ENCODE results near the gene MRPL3.
"Not testable (repeated sequence)": the region's sequence is repeated elsewhere in the genome, so short reads cannot be mapped to it uniquely, and the experiment has no call there.

The MRPL3 gene

GRCh38 chr3:131494706-131495105 lies 8.1 kb downstream of the MRPL3 start:
- DNase-seq (ENCODE audit: low read depth in 2 of 2) = no peak

DNA sequence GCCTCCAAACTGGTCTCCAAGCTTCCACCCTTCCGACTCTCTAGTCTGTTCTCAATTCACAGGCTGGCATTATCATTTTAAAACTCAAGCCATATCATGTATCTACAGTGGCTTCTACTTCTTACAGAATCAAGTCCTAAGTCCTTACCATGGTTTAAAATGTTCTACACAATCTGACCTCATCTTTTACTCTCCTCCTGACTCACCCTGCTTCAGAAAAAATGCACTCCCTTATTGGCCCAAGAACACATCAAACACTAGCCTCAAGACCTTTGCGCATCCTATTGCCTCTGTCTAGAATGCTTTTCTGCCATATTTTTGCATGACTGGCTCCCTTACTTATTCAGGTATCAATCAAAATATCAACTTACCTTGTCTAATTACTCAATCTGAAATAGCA lies 11.0 kb downstream of the MRPL3 start:
- DNase-seq (ENCODE audit: low read depth in 2 of 2) = no peak

DNA sequence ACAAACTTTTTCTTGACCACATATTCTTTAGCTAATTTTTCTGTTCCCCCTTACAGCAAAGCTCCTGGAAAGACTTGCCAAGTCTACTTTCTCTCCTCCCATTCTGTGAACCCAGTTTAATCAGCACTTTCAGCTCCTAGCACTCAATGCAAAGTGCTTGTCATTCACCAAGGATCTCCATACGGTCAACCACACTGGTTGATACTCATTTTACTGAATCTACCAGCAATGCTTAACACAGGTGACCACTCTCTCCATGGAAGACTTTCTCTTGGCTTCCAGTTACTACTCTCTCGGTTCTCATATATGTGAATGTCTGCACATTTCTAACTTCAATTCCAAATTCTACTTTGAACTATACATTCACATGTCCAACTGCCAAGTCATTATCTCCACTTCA lies 11.7 kb downstream of the MRPL3 start:
- no peak for DNase-seq (ENCODE audit: low read depth in 2 of 2)

GRCh38 chr3:131486545-131486944 lies 16.2 kb downstream of the MRPL3 start:
- DNase-seq (ENCODE audit: low read depth in 2 of 2) = not testable (repeated sequence)

DNA sequence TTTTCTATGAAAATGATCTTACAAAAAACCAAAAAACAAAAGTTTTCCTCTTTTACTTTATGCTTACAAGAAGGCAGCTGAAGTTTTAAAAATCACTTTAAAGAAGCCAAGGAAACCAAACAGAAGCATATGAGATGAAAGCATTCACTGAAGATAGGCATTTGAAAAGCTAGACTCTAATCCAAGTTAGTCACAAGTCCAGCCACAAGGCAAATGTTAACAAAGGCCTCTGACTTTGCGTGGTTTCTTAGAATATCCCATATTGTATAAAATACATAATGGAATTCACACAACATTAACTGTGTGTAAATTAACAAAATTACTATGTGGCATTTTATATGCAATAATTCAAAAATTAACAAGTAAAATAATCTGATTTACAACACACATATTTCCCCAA lies 17.7 kb downstream of the MRPL3 start:
- no peak for DNase-seq (ENCODE audit: low read depth in 2 of 2)

DNA sequence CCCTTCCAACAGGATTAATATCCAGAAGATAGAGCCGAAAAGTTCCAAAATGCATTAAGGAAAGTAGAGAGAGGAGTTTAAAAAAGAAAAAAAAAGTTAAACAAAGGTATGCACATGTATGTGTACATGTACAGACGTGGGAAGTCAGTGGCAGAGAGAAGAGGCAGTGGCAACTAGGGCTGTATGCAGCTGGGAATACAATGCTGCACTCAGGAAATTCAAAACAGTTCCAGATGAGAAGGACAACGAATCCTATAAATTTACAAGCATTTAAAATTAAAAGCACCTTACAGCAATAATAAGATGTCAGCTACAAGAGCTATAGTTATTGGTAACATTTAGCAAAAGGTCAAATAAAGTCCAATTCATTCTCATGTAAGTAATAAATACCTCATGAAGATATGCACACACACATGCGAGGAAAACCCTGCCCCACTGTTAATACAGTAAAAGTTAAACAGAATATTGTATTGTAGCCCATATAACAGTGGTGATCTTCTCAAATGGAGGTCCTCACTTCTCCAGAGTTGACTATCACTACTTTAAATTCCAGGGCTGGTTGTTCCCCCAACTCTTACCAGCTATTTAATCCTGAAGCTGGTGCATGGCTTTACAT lies 18.2 kb downstream of the MRPL3 start:
- DNase-seq (ENCODE audit: low read depth in 2 of 2) = no peak

GRCh38 chr3:131480116-131480515 lies 22.7 kb downstream of the MRPL3 start:
- DNase-seq (ENCODE audit: low read depth in 2 of 2) = no peak

DNA sequence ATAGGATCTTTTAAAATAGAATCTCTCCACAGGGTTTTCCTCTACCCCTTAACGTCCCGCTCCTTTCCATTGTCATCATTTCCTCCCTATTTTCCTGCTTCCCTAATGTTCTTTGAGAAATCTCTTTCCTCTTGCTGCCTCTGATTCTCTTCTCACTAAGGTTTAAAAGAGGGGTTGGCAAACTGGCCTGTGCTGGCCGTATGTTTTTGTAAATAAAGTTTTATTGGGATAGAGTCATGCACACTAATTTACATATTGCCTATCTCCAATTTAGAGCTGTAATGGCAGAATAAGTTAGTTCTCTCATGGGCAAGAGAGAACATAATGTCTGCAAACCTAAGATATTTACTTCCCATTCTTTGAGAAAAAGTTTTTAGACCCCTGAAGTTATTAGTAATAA lies 25.0 kb downstream of the MRPL3 start:
- no peak for DNase-seq (ENCODE audit: low read depth in 2 of 2)

GRCh38 chr3:131474115-131474514 lies 28.7 kb downstream of the MRPL3 start:
- DNase-seq (ENCODE audit: low read depth in 2 of 2) = no peak

- no peak for DNase-seq (ENCODE audit: low read depth in 2 of 2)
Observed at GRCh38 chr3:131470377-131470776, 32.4 kb downstream of the MRPL3 start.

GRCh38 chr3:131458653-131459052 lies 44.1 kb downstream of the MRPL3 start:
- DNase-seq (ENCODE audit: low read depth in 2 of 2) = no peak

DNA sequence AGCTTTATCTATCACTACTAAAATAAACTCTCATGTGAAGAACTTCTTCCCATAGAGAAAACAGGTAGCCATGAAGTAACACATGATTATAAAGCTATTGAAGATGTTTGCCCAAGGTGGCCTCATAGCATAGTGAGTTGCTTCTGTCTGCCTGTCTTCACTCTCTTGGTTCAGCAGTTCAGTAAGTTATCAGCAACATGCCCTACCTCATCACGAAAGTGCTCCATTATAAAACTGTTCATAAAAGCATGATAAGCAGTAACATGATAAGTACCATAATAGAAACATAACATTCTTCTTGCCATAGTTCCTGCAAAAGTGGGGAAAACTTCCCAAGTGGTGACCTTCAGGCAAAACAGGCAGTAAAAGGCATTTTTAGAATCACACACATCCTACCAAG lies 45.6 kb downstream of the MRPL3 start:
- DNase-seq (ENCODE audit: low read depth in 2 of 2) = no peak

DNA sequence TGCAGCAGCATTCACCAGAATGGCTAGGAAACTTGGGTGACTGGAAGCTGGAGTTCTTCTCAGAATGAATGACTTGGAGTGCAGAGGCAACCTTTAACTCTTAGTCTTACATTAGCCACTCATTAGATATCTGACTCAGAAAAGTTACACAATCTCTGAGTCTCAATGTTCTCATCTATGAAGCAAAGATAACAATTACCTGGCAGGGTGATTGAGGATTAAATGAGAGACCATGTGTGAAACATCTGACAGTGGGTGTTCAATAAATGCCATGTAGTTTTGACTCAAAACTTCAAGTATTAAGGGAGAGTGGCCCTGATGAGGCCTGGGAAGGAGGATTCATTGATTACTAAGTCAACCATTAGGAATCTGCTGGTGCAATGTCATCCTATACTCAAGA lies 48.3 kb downstream of the MRPL3 start:
- DNase-seq (ENCODE audit: low read depth in 2 of 2) = no peak

DNA sequence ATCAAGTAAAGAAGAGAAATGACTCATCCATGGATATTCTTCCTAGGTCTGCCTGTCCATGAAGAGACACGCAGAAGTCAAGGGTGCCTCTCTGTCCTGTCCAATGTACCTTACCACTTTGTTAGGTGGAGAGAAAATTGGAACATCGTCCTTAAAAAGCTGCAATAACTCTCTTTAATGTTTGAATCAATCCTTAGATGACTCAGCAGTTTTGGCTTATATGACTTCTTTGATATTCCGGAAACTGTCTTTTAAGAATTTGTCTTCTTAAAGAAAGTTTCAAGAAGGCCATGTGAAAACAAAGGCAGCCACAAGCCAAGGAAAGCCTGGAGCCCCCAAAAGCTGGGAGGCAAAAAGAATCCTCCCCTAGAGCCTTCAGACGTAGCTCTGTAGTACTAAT lies 49.2 kb downstream of the MRPL3 start:
- no peak for DNase-seq (ENCODE audit: low read depth in 2 of 2)

- DNase-seq (ENCODE audit: low read depth in 2 of 2) = no peak
Observed at GRCh38 chr3:131447349-131447748, 55.4 kb downstream of the MRPL3 start.

DNA sequence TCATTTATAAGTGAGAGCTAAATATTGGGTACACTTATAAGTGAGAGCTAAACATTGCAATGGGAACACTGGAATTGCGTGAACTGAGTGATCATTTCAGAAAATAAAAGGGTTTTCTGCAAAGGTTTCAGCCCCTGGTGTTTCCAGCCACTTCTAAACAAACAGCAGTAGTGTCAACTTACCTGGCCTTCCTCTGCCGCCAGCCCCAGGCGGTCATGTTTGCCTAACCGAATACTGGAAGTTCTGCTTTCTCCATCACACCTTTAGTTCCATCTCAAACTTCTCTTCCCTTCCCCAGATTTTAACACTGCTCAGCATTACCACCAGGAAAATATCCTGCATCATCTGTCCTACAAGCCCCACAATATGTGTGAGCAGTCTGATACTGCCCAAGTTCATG lies 58.6 kb downstream of the MRPL3 start:
- no peak for DNase-seq (ENCODE audit: low read depth in 2 of 2)

DNA sequence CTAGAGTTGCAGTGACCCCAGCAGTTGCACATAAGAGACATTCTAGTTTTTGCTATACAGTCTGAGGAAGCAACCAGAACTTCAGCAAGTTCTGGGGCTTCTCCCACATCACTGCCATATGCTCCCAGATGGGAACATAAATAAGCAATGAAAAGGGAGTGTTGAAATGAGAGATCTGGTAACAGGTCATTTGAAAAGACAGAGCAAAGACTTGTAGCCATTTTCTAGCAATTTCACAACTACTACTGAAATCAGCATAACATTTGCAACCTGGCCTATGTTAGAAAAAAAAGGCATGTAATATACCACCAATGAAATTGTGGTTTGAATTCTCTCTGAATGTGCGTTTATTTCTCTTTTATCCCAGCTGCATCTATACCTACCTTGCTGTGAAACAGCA lies 63.7 kb downstream of the MRPL3 start:
- DNase-seq (ENCODE audit: low read depth in 2 of 2) = no peak

DNA sequence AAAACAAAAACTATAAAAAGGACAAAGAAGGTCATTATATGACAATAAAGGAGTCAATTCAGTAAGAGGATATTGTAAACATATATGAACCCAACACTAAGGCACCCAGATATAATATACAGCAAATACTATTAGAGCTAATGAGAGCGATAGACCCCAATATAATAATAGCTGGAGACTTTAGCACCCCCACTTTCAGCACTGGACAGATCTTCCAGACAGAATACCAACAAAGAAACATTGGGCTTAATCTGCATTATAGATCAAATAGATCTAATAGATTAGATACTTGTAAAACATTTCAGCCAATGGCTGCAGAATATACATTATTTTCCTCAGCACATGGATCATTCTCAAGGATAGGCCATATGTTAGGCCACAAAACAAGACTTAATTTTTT lies 67.8 kb downstream of the MRPL3 start:
- DNase-seq (ENCODE audit: low read depth in 2 of 2) = no peak

- no peak for DNase-seq (ENCODE audit: low read depth in 2 of 2)
Observed at GRCh38 chr3:131432441-131432840, 70.3 kb downstream of the MRPL3 start.

- no peak for DNase-seq (ENCODE audit: low read depth in 2 of 2)
Observed at GRCh38 chr3:131431754-131432153, 71.0 kb downstream of the MRPL3 start.

DNA sequence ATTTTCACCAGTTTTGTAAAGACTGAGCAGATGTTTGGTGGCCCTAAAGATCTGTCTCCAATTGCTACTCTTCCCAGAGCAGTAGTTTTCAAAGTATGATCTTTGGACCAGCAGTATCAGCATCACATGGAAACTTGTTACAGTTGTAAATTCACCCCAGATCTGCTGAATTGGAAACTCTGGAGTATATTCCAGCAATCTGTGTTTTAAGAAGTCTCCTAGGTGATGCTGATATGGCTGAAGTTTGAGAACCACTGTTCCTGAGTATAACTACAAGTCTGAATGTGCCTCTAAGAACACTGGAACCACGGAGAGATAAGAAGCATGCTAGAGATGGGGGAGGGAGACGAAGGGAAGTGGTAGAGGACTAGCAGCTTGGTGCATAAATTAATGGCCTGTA lies 75.5 kb downstream of the MRPL3 start:
- DNase-seq (ENCODE audit: low read depth in 2 of 2) = no peak

- DNase-seq (ENCODE audit: low read depth in 2 of 2) = no peak
Observed at GRCh38 chr3:131421957-131422498, 80.7 kb downstream of the MRPL3 start.

DNA sequence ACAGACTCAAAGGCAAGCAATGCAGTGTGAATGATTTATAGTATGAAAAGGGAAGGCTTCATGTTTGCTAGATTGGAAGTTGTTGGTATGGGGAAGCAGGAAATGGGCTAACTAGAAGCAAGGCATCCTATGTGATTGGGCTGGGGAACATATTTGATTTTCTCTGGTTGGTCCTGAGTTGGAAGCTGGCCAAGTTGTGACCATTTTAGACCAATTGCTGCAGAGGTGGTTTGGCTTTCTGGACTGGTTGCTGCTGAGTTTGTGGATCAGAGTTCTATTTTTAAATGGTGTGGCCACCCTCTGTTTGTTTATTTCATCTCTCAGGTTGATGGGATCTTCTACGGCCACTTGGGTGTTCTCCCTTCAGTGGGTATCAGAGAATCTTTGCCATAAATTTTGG lies 81.5 kb downstream of the MRPL3 start:
- DNase-seq (ENCODE audit: low read depth in 2 of 2) = no peak

GRCh38 chr3:131417751-131418150 lies 85.0 kb downstream of the MRPL3 start:
- no peak for DNase-seq (ENCODE audit: low read depth in 2 of 2)

All from activated CD8-positive, alpha-beta memory T cell treated with anti-CD3 and anti-CD28 coated beads for 4 hours (primary cell).